ENCODE results near the gene NSRP1.
"Not testable (repeated sequence)": the region's sequence is repeated elsewhere in the genome, so short reads cannot be mapped to it uniquely, and the experiment has no call there.

NSRP1 gene

GRCh38 chr17:30228011-30228410 lies 111.4 kb downstream of the NSRP1 start:
- H3K9me3 Mint-ChIP-seq: no peaks in the 10 kb centered on the region
- H3K27me3 Mint-ChIP-seq: peaks cover 29% of the 10 kb centered on the region
- H3K4me3 Mint-ChIP-seq: no peak overlapping the region
- H3K4me1 Mint-ChIP-seq (ENCODE audit: low read depth): no peaks in the 10 kb centered on the region
- H3K36me3 Mint-ChIP-seq (ENCODE audit: low read depth): no peaks in the 10 kb centered on the region
- no peak overlapping the region for H3K27ac Mint-ChIP-seq
- DNase-seq: no peak

- no peak overlapping the region for H3K27ac Mint-ChIP-seq
Measured at GRCh38 chr17:30229012-30229411, 112.4 kb downstream of the NSRP1 start.

DNA sequence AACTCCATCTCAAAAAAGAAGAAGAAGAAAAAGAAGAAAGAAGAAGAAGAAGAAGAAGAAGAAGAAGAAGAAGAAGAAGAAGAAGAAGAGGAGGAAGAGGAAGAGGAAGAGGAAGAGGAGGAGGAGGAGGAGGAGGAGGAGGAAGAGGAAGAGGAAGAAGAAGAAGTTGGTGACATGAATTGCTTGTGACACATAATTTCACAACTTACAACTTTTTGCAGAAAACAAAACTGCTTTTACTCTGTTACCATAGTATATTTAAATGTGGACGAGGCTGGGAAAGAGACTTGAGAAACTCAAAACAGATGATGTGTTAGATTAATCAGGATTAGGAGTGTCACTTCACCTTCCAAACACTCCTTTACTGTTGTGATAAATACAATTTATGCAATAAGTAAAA lies 113.4 kb downstream of the NSRP1 start:
- not testable (repeated sequence) for DNase-seq; H3K4me1 Mint-ChIP-seq (ENCODE audit: low read depth); H3K36me3 Mint-ChIP-seq (ENCODE audit: low read depth); H3K9me3 Mint-ChIP-seq; H3K4me3 Mint-ChIP-seq; H3K27ac Mint-ChIP-seq
- peaks cover 49% of the 10 kb centered on the region for H3K27me3 Mint-ChIP-seq

More at GRCh38 chr17:30229012-30229411, 112.4 kb downstream of the NSRP1 start:
- Mint-ChIP-seq H3K4me3 (no peak overlapping the region), H3K4me1 (ENCODE audit: low read depth) (no peaks in the 10 kb centered on the region), H3K9me3 (no peaks in the 10 kb centered on the region), H3K36me3 (ENCODE audit: low read depth) (no peaks in the 10 kb centered on the region), H3K27me3 (peaks cover 39% of the 10 kb centered on the region)
- no peak for DNase-seq

- H3K4me3 Mint-ChIP-seq: no peak overlapping the region
- no peaks in the 10 kb centered on the region for H3K36me3 Mint-ChIP-seq (ENCODE audit: low read depth)
- no peak for DNase-seq
- H3K9me3 Mint-ChIP-seq: no peaks in the 10 kb centered on the region
- H3K4me1 Mint-ChIP-seq (ENCODE audit: low read depth): peaks cover 8% of the 10 kb centered on the region
- no peak overlapping the region for H3K27ac Mint-ChIP-seq
- peaks cover 53% of the 10 kb centered on the region for H3K27me3 Mint-ChIP-seq
Measured at GRCh38 chr17:30230596-30231125, 114.0 kb downstream of the NSRP1 start.

GRCh38 chr17:30232015-30232823 lies 115.6 kb downstream of the NSRP1 start:
- Mint-ChIP-seq H3K27ac (no peak overlapping the region), H3K27me3 (peaks cover 65% of the 10 kb centered on the region), H3K36me3 (ENCODE audit: low read depth) (no peaks in the 10 kb centered on the region), H3K9me3 (no peaks in the 10 kb centered on the region), H3K4me3 (no peak overlapping the region), H3K4me1 (ENCODE audit: low read depth) (peaks cover 15% of the 10 kb centered on the region)
- no peak for DNase-seq

GRCh38 chr17:30232824-30233427 lies 116.3 kb downstream of the NSRP1 start:
- no peak for DNase-seq
- H3K4me1 Mint-ChIP-seq (ENCODE audit: low read depth): peaks cover 19% of the 10 kb centered on the region
- peaks cover 72% of the 10 kb centered on the region for H3K27me3 Mint-ChIP-seq
- no peak overlapping the region for H3K4me3 Mint-ChIP-seq
- H3K27ac Mint-ChIP-seq: no peak overlapping the region
- no peaks in the 10 kb centered on the region for H3K36me3 Mint-ChIP-seq (ENCODE audit: low read depth)
- no peaks in the 10 kb centered on the region for H3K9me3 Mint-ChIP-seq

- Mint-ChIP-seq H3K27me3 (peaks cover 78% of the 10 kb centered on the region), H3K36me3 (ENCODE audit: low read depth) (no peaks in the 10 kb centered on the region), H3K4me3 (no peak overlapping the region), H3K9me3 (no peaks in the 10 kb centered on the region), H3K4me1 (ENCODE audit: low read depth) (peaks cover 24% of the 10 kb centered on the region), H3K27ac (no peak overlapping the region)
- no peak for DNase-seq
Measured at GRCh38 chr17:30234296-30234695, 117.7 kb downstream of the NSRP1 start.

DNA sequence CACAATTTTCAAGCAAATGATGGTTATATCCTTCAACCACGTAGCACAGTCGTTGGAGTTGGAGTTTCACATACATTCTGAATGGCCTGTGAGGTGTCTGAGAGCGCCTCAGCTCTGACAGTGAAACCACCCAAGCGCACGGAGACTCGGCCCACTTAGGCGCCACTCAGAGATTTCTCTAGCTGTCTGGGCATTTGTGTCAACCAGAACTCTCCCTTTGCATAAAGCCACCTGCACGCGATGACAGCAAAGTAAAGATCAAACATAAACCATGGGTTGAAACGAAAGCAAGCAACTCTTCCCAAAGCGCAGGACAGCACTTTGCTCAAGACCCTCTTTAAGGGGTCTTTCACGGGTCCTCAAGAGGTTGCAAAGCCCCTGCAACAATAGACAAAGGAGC lies 118.3 kb downstream of the NSRP1 start:
- no peaks in the 10 kb centered on the region for H3K9me3 Mint-ChIP-seq
- H3K4me1 Mint-ChIP-seq (ENCODE audit: low read depth): peaks cover 24% of the 10 kb centered on the region
- peak overlapping the region; percentile 32 for H3K4me3 Mint-ChIP-seq
- H3K27ac Mint-ChIP-seq: no peak overlapping the region
- no peak for DNase-seq
- H3K27me3 Mint-ChIP-seq: peaks cover 81% of the 10 kb centered on the region
- no peaks in the 10 kb centered on the region for H3K36me3 Mint-ChIP-seq (ENCODE audit: low read depth)

- H3K27me3 Mint-ChIP-seq: peaks cover 79% of the 10 kb centered on the region
- H3K36me3 Mint-ChIP-seq (ENCODE audit: low read depth): no peaks in the 10 kb centered on the region
- peaks cover 24% of the 10 kb centered on the region for H3K4me1 Mint-ChIP-seq (ENCODE audit: low read depth)
- DNase-seq: no peak
- H3K27ac Mint-ChIP-seq: no peak within 1 kb of the TSS
- H3K9me3 Mint-ChIP-seq: no peaks in the 10 kb centered on the region
- H3K4me3 Mint-ChIP-seq: peak within 1 kb of the TSS; percentile 56
Measured at GRCh38 chr17:30235386-30236296, 119.0 kb downstream of the NSRP1 start, which contains the start of gene SLC6A4. Gene SLC6A4 (minus strand): TSS chr17:30235697. CDS start chr17:30221958, 13,739 bp downstream.
